GM11168 (cell line): Measurements from ENCODE around the gene ACAA2.

ENCODE experiments used
- in situ Hi-C: fragments of 300-500 bp; cut with MboI; formaldehyde crosslinking; loops from one replicate; pipeline ENCODE4 v1.12.0; 2022; ENCODE audit warnings: low sequenced_read_pairs; ENCODE audit not compliant: unreplicated experiment

ACAA2 gene, protein sequence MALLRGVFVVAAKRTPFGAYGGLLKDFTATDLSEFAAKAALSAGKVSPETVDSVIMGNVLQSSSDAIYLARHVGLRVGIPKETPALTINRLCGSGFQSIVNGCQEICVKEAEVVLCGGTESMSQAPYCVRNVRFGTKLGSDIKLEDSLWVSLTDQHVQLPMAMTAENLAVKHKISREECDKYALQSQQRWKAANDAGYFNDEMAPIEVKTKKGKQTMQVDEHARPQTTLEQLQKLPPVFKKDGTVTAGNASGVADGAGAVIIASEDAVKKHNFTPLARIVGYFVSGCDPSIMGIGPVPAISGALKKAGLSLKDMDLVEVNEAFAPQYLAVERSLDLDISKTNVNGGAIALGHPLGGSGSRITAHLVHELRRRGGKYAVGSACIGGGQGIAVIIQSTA

DNA sequence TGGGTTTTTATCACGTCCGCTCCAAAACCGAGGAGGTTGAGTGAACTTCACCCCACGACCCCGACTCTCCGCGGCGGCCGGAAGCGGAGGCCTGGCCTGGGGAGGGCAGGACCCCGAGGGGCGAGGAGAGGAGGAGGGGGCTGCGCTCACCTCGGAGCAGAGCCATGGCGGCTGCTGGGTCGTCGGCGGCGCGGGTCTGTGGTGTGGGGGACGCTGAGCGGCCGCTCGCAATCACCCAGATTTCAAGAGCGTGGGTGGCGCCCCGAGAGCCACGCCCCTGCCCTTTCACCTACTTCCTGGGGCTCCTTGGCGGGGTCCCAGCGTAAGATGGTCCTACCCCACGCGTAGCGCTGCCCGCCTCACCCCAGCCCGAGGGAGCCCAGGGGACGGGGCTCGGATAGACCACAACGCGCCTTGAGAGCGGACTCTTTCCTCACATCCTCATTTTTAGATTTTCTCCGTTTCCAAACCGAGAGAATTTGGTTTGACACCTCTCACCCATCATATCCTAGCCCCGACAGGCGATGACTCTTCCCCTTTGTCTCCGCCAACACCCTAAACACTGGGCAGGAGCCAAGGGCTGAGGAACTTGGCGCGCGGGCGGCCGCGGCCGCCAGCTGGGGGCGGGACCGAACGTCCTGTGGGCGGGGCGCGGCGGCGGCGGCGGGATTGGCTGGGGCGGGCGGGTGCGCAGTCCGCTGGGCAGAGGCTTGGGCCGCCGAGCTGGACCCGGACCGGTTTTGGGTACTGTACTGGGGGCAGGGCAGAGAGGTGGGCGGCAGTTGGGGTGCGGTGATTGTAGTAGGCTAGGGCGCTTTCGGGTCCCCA is at the start of gene ACAA2:
Gene ACAA2 (minus strand): TSS at position 215 of the 828 bp plus-strand sequence. CDS start 49 bp downstream, at position 166.
- in situ Hi-C loops: no loop called here

DNA sequence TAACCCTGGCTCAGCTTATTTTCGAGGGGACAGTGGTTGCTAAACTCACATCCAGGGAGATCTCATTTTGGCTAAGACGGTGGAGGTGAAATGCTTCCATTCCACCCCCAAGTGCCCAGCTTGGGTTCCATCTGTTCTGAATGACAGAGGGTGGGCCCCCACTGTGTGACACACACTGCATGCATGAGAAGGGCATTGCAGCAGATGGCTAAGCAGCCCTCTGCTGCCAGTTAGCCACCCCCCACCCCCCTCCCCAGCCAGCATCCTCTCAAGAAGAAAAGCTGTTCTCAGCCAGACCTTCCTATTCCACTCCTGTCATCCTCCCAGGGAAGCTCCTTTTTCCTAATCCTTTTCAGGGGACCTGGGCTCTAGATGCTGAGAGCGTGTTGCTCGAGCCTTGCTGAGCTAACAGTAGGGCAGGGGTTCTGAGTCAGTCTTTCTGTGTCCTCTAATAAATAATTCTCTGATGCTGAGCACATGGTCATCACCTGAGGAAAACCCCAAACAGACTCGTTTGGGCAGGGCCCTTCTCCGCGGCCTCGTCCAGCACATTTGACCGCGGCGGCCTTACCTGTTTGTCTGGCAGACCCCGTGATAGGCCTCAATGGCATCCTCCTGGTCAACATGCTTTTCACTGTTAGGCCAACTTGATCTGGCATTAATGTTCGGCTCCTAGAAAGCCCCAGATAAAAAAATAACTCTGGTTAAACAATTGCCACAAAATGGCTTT is 49.5 kb upstream of the ACAA2 start:
- in situ Hi-C loops: loop anchor here (10.0 kb wide), 1 partner anchor 338 kb away; no protein-coding TSS in a partner anchor

DNA sequence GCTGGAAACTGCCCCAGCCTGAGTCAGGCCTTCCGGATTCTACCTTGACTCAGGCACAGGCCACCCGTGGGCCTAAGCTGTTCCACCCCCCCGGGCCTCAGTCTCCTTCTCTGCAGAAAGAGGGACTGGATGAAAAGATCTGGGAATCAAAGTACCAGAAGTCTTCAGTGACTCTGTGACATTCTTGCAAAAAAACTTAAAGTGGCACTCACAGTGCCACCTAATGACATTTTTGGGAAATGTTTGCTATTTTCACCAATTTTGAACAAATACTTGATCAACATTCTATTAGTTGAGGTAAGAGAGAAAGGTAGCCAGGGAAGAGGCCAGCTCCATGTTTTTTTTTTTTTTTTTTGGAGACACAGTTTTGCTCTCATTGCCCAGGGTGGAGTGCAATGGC is 48.3 kb upstream of the ACAA2 start:
- in situ Hi-C loops: loop anchor here (10.0 kb wide), 1 partner anchor 337 kb away; no protein-coding TSS in a partner anchor

DNA sequence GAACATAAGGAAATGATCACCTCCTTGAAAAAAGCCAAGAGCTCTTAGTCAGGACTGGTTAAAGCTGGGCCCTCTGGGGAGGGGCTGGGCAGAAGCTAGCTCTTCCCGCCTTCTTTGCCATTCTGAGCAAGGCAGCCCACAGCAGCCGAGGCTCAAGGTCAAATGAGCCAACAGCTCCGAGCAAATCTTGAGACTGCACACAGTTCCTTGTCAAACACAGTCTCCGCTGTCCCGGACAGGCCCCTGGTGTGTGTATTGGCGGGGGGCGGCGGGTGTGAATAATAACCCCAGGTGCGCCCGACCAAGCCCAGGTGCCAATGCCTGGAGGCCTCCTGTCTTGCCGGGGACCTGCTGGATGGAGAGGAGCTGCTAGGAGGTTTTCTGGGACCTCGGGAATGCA is 46.4 kb upstream of the ACAA2 start:
- in situ Hi-C loops: loop anchor here (10.0 kb wide), 1 partner anchor 335 kb away; no protein-coding TSS in a partner anchor

DNA sequence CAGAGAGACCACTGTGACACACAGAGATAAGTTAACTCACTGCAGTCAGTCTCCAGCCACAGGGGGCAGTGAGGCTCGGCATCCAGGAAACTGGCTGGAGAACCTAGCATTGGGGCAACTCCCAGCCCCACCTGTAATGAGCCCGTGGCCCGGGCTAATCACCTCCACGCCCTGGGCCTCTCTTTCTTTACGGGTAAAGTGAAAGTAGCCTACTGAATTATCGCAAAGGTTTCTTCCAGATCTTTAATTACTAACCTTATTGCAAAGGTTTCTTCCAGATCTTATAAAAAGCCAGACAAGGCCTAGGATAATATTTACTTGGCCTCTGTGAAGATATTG is 45.7 kb upstream of the ACAA2 start:
- in situ Hi-C loops: no loop called here

DNA sequence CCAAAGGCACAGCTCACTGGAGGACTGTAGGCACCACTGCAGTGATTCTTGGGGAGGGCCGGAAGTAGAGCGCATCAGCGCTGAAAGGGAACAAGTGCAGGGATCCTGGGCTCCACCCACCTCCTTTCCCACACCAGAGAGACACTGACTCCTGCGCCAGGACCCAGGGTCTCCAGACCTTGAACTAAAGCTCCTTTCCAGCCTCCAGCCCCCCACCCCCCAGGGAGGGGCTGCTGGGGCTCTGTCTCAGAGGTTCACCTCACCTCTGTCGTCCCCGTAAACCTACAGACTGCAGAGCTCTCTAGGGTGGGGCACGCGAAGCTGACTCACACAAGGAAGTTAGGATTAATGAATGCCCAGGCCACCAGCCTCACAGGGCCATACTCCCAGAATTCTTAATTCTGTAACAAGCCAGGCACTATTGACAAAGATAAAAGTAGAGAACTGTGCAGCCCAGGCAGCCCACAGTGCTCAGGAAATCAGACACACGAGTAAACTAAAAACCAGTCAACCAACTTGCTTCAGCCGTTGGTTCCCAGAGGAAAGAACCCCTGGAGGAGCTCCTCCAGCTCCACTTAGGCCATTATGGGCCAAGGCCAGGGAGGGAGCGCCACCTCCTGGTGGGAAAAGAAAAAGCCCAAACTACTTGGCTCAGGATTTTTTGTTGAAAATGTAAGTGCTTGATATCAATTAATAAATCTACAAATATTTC is 45.1 kb upstream of the ACAA2 start:
- in situ Hi-C loops: no loop called here

DNA sequence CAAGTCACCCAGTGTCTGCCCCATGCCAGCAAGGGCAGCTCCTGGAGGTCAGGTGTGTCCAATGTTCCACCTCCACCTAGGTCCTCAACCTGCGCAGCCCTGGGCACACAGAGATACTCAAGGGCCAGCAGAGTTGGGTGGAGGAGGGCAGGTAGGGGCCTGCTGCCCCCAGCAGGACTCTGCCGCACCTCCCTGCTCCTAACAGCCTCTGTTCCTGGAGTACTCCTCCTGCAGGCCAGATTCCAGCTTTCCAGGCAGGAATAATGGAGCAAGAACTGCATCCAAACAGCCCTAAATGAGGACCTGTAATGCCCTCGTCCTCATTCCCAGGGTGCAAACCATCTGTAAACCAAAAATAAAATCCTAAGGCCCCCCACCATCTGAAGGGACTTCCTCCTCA is 44.4 kb upstream of the ACAA2 start:
- in situ Hi-C loops: no loop called here

DNA sequence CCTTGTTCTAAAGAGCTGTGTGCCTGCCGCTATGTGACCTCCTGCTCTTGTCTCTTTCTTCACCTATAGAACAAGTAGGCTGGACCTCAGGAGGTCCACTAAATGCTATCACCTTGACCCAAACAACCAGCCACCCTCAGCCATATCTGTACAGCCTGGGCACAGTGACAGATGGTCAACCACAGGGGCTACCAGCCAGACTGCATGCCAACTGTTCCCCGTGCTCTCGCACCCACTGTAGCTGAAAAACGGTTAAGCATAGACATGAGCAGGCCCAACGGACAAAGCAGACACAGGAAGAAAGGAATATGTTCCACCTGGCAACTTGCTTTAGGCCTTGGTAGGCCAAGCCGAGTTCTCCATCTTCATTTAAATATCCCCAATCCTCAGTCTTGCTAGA is 43.2 kb upstream of the ACAA2 start:
- in situ Hi-C loops: no loop called here

DNA sequence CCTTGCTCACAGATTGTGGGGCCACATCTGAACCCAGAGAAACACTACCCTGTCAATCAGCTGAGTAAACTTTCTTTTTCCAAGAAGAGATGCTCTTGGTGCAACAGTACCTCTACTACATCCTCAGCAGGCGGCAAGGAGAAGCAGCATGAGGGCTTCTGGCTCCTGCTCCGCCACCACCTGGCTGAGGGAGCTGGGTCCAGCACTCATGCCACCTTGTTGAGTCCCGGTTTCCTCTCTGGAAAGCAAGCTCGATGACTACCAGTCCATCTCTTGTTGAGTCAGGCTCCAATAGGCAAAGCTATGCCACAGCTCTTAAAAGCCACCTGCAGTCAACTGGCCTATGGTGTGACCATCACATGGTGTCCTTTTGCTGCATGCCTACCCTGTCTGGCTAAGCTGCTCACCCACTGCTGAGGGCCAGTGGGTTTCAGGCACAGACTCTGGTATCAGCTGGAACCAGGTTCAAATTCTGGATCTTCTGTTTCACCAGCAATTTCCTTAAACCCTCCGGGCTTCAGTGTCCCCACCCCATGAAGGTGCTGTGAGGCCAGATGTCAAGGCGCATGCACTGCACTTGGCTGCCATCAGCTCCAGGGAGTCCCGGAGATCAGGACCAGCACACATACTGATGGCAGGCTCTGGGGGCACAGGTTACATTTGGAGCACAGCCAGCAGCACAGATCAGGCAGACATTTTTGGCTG is 42.5 kb upstream of the ACAA2 start:
- in situ Hi-C loops: no loop called here

DNA sequence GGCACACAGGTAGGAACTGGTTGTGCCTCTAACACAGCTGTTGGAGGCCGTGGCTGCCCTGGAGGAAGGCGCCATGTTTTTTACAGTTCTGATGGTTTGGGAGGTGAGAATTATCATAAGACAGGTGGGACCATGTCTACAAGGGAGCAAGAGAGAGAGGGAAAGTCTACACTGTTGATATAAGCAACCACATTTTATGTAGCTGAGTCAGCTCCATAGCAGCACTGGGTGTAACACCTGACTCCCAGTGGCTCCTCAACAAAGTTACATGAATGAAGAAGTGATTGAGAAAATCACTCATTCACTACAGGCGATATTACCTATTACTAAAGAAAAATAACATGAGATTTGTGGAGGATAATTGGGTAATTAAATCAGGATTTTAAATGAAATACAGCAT is 41.3 kb upstream of the ACAA2 start:
- in situ Hi-C loops: no loop called here

DNA sequence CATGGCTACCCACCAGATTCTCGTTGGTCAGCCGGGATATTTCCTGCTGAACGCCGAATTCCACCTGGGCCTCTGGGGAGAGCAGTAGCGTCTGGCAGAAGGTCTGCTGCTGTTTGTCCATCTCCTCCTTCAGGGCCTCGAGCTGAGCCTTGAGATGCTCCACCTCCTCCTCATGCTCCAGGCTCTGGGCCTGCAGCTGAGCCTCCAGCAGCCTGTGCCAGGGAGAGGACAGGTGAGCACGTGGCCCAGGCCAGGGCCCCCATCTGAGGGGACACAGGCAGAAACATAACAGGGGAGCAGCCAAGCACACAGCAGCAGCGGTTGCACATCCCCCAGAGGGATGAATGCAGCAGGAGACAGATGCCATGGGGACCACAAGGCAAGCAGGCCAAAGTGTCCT is 40.1 kb upstream of the ACAA2 start:
- in situ Hi-C loops: no loop called here

DNA sequence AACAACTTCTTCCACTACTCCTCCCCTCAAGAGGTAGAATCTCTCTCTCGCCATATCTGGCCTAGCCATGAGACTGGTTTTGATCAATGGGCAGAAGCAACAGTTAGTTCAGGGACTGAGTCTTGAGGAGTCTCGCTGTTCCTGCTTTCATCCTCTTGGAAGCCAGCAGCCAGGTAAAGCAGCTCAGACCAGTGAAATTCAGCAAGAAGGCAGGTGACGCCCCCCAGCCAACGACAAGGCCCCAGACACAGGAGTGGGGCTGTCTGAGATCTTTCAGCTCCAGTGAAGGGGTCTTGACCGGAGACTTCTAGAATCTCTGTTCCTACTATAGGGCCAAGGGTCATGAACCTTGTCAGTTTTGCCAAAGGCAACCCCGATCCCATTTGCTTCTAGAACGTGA is 39.7 kb upstream of the ACAA2 start:
- in situ Hi-C loops: no loop called here

DNA sequence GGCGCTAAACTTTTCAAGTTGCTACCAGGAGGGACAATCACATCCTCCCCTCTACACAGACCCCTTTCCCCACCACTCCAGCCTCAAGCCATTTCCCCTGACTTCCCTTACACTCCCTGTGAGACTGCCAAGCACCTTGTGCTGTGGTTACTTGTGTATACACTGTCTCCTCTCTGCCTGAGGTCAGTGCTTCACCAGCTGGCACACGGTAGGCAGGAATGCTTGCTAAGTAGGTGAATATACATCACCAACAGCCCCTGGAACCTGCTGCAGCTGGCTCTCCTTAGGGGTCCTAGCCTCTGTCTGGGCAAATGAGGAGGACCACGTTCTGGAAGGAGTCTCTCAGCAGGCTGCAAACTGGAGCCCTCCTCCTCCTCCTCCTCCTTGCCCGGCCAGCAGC is 38.3 kb upstream of the ACAA2 start:
- in situ Hi-C loops: no loop called here

DNA sequence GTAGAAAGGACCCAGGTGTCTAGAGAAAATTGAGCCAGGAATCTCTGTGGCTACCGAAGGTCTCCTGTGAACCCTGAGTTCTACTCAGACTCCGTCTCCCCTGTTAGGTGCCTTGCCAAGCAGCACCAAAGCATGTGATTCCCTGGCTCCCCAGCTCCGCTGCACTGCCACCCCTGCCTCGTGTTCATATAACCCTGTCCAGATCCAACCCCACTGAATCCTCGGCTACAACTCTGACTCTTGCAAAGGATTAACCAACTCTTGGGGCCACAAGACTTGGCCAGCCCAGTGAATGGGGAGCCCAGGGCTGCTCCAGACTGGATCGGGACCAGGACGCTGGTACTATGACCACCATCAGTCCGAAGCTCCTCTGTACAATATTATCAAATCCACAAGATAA is 37.3 kb upstream of the ACAA2 start:
- in situ Hi-C loops: no loop called here

DNA sequence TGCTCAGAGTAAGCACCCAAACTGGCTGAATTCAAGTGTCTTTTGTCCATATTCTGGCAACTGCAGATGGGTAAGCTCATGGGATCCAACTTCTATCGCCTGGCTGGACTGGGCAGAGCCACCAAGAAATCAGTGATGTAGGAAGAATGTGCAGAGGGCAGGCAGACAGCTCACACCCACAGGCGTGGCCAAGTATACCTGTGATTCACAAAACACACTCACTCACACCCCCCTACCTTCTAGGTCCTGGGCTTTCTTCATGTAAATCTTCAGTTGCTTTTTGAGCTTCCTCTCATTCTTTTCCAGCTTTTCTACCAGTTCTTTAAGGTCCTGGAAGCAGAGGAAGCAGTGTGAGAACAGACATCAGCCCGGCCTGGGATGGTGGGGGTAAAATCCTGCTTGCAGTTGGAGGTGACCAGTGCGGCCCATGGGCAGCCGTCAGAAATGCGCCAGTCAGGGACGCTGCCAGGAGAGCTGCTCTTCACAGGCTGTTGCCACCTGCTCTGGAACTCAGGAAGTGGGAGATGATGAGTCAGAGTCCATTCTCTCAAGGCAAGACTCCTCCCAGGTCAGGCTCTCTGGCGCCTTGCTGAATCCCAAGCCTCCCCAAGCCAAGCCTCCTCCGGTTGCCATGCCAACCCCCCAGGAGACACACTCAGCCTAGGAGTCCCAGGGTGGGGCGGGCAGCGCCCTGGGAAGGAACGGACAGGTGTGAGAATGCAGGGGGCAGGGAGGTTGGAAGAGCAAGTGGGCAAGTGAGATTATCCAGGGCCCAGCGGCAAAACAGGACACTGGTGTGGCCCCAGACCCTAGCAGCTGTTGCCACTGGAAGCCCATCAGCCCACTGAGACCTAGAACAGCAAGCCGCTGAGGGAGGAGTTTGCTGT is 36.2 kb upstream of the ACAA2 start:
- in situ Hi-C loops: no loop called here

DNA sequence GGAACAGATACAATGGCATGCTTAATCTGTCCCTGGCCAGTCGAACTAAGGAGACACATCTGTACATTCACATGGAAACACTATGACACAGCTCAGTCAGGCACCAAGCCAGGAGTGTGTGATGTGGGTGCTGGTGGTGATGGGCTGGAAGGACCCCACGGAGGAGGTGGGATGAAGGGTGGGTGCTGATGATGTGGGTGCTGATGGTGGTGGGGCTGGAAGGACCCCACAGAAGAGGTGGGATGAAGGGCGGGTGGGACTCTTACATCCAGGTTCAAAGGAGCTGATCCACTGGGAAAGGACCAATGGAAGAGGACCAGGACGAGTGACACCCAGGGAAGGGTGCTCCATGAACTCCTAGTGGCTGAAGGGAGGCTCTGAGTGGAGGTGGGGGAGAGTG is 34.8 kb upstream of the ACAA2 start:
- in situ Hi-C loops: no loop called here

DNA sequence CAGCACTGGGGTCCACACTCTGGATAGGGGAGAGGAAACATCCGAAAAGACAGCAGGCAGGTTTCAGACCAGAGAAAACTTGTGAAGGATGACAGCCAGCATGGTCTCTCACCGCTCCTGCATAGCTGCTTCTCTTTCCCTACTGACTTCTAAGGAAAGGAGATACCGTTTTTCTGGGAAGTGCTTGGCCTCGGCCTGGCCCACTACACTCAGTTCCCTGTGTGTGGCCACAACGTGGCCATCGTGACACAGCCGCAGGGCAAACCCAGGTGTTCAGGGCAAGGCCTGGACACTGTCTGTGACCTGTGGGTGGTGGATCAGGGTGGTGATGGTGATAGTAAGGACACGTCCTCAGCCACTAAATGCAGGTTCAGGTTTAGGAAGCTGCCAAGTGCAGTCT is 34.2 kb upstream of the ACAA2 start:
- in situ Hi-C loops: no loop called here

DNA sequence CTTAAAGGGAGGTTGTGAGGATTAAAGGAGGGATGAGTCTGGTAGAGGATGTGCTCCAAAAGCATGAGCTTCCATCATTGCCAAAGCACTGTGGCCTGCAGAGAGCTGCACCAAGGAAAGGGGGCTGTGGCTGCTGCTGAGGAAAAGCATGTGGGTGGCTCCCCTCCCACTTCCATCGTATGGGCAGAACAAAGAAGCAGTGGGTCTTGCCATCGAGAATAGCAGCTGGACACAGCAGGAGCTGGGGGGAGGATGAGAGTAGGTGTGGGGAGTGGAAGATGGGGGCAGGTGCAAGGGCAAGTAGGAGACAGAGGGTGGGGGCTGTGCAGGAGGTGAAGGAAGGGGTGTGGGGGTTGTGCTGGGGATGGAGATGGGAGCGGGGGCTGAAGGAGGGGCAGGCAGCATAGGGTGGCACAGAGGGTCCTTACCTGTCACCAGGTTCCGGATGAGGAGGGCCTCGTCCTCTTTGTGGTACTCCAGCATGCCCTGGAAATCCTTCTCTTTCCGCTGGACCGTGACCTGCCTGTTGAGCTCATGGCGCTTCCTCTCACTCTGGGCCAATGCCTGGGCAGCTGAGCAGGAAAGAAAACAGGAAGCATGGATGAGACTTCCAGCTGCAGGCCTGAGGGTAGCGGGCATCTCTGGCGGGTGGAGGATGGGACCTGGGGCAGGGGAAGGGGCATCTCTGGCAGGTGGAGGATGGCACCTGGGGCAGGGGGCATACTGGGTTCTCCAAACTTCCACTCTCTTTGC is 33.6 kb upstream of the ACAA2 start:
- in situ Hi-C loops: no loop called here
